Colonic mucosa (tissue), 4 donors: ENCODE results near the gene UBE2F. TPM values are rescaled to one million over a fixed set of nuclear protein-coding genes. Genes with fewer than 3 reads are reported as not detected.

ENCODE experiments used
- DNase-seq: peaks from one replicate; pipeline ENCODE4 v3.0.0-alpha.2; 2020
- H3K27ac ChIP-seq: fragments of 200-600 bp; one replicate; pipeline ENCODE4 v1.8.0; 2021
- H3K27me3 ChIP-seq: fragments of 200-600 bp; one replicate; pipeline ENCODE4 v1.8.0; 2021
- H3K36me3 ChIP-seq: fragments of 200-600 bp; one replicate; pipeline ENCODE4 v1.8.0; 2021
- H3K4me1 ChIP-seq: fragments of 200-600 bp; one replicate; pipeline ENCODE4 v1.8.0; 2021; ENCODE audit warnings: mild to moderate bottlenecking
- H3K4me3 ChIP-seq: fragments of 200-600 bp; one replicate; pipeline ENCODE4 v1.8.0; 2021
- H3K9ac ChIP-seq, 2 donors: one replicate each; pipeline ENCODE4 v1.7.0; 2013; ENCODE audit warnings: control low read depth in 2 of 2, low read depth in 2 of 2, low read length in 2 of 2
- H3K9me3 ChIP-seq: fragments of 200-600 bp; one replicate; pipeline ENCODE4 v1.8.0; 2021
- CTCF ChIP-seq: fragments of 200-600 bp; IDR thresholded peaks from one replicate; pipeline ENCODE4 v1.8.0; 2022; ENCODE audit warnings: antibody characterized with exemption, mild to moderate bottlenecking
- intact Hi-C: fragments of 100-400 bp; cut with DNase I; formaldehyde crosslinking; loops from one replicate; pipeline ENCODE4 v1.14.1; 2022
- total RNA-seq, 2 donors: library from RNA; stranded (reverse); fragmentation: NEBNext Ultra II Directional in 1 of 2; extraction: Animal tissue kit (Norgen Biotek cat#: 25700) in 1 of 2; gene quantifications; one replicate each; pipeline ENCODE4 v1.2.1, GENCODE V29; 2021
- donor health status: healthy.
- donor health status: DM: no; HTN: no; CAD: no.
- donor health status: DM: no; HTN: no; CAD: no.

UBE2F gene
- total RNA-seq, 2 donors from 2014 or later = 51.8 to 54.7 TPM

- Histone ChIP-seq H3K4me3 (no peak overlapping the region), H3K27me3 (no peaks in the 10 kb centered on the region), H3K27ac (no peak overlapping the region), H3K36me3 (no peaks in the 10 kb centered on the region), H3K9me3 (no peaks in the 10 kb centered on the region), H3K9ac (no peak overlapping the region), H3K4me1 (no peaks in the 10 kb centered on the region)
- intact Hi-C loops = no loop called here
- no peak for TF ChIP-seq CTCF
- no peak for DNase-seq
Observed at GRCh38 chr2:238081150-238081549, 114.3 kb downstream of the UBE2F start.

- H3K4me1 ChIP-seq = no peaks in the 10 kb centered on the region
- H3K4me3 ChIP-seq = no peak overlapping the region
- no peaks in the 10 kb centered on the region for H3K27me3 ChIP-seq
- H3K36me3 ChIP-seq = no peaks in the 10 kb centered on the region
- no peaks in the 10 kb centered on the region for H3K9me3 ChIP-seq
- no peak overlapping the region for H3K27ac ChIP-seq
- TF ChIP-seq CTCF = no peak
- intact Hi-C loops = no loop called here
- no peak overlapping the region for H3K9ac ChIP-seq
- no peak for DNase-seq
Observed at GRCh38 chr2:238081561-238081960, 114.7 kb downstream of the UBE2F start.

GRCh38 chr2:238082151-238082550 is 115.3 kb downstream of the UBE2F start:
- no peaks in the 10 kb centered on the region for H3K27me3 ChIP-seq
- no peak overlapping the region for H3K27ac ChIP-seq
- TF ChIP-seq CTCF = no peak
- no peaks in the 10 kb centered on the region for H3K9me3 ChIP-seq
- no peak overlapping the region for H3K9ac ChIP-seq
- H3K4me3 ChIP-seq = no peak overlapping the region
- no peaks in the 10 kb centered on the region for H3K36me3 ChIP-seq
- DNase-seq = no peak
- intact Hi-C loops = no loop called here
- H3K4me1 ChIP-seq = no peaks in the 10 kb centered on the region

- TF ChIP-seq CTCF = no peak
- Histone ChIP-seq H3K36me3 (no peaks in the 10 kb centered on the region), H3K4me1 (no peaks in the 10 kb centered on the region), H3K9me3 (no peaks in the 10 kb centered on the region), H3K27ac (no peak overlapping the region), H3K4me3 (no peak overlapping the region), H3K9ac (no peak overlapping the region), H3K27me3 (no peaks in the 10 kb centered on the region)
- no peak for DNase-seq
- intact Hi-C loops = no loop called here
Observed at GRCh38 chr2:238082827-238083226, 116.0 kb downstream of the UBE2F start.

- no peak overlapping the region for H3K4me3 ChIP-seq
- no peak overlapping the region for H3K27ac ChIP-seq
- H3K9ac ChIP-seq = no peak overlapping the region
- H3K36me3 ChIP-seq = no peaks in the 10 kb centered on the region
- no peaks in the 10 kb centered on the region for H3K27me3 ChIP-seq
- TF ChIP-seq CTCF = no peak
- intact Hi-C loops = no loop called here
- DNase-seq = no peak
- H3K9me3 ChIP-seq = no peaks in the 10 kb centered on the region
- no peaks in the 10 kb centered on the region for H3K4me1 ChIP-seq
Observed at GRCh38 chr2:238083919-238084318, 117.1 kb downstream of the UBE2F start.

GRCh38 chr2:238084761-238085160 is 117.9 kb downstream of the UBE2F start:
- no peaks in the 10 kb centered on the region for H3K4me1 ChIP-seq
- H3K4me3 ChIP-seq = no peak overlapping the region
- no peak for DNase-seq
- H3K36me3 ChIP-seq = no peaks in the 10 kb centered on the region
- no peaks in the 10 kb centered on the region for H3K27me3 ChIP-seq
- TF ChIP-seq CTCF = no peak
- H3K27ac ChIP-seq = no peak overlapping the region
- H3K9me3 ChIP-seq = no peaks in the 10 kb centered on the region
- intact Hi-C loops = no loop called here
- H3K9ac ChIP-seq = no peak overlapping the region
